ENCODE measurements around the gene RTN1.
A peak's percentile ranks its signal among the peaks of the same experiment; 100 is the strongest.
"Not testable (repeated sequence)": the region's sequence is repeated elsewhere in the genome, so short reads cannot be mapped to it uniquely, and the experiment has no call there.

RTN1 gene

GRCh38 chr14:59705866-59706265 lies 164.7 kb downstream of the RTN1 start:
- DNase-seq (ENCODE audit: low spot score): no peak

- DNase-seq (ENCODE audit: low spot score): no peak
Observed at GRCh38 chr14:59705245-59705644, 165.3 kb downstream of the RTN1 start.

GRCh38 chr14:59704054-59704645 lies 166.4 kb downstream of the RTN1 start:
- DNase-seq (ENCODE audit: low spot score): no peak

GRCh38 chr14:59699442-59699841 lies 171.1 kb downstream of the RTN1 start:
- DNase-seq (ENCODE audit: low spot score): no peak

GRCh38 chr14:59698793-59699192 lies 171.8 kb downstream of the RTN1 start:
- DNase-seq (ENCODE audit: low spot score): no peak

GRCh38 chr14:59695198-59695597 lies 175.4 kb downstream of the RTN1 start:
- no peak for DNase-seq (ENCODE audit: low spot score)

GRCh38 chr14:59691266-59691665 lies 179.3 kb downstream of the RTN1 start:
- DNase-seq (ENCODE audit: low spot score): no peak

GRCh38 chr14:59690426-59690825 lies 180.2 kb downstream of the RTN1 start:
- DNase-seq (ENCODE audit: low spot score): no peak

- DNase-seq (ENCODE audit: low spot score): peak; percentile 39
Observed at GRCh38 chr14:59688224-59689170, 182.1 kb downstream of the RTN1 start.

GRCh38 chr14:59687663-59688062 lies 182.9 kb downstream of the RTN1 start:
- DNase-seq (ENCODE audit: low spot score): no peak

- DNase-seq (ENCODE audit: low spot score): no peak
Observed at GRCh38 chr14:59679872-59680271, 190.7 kb downstream of the RTN1 start.

- no peak for DNase-seq (ENCODE audit: low spot score)
Observed at GRCh38 chr14:59678352-59678751, 192.2 kb downstream of the RTN1 start.

- DNase-seq (ENCODE audit: low spot score): no peak
Observed at GRCh38 chr14:59677771-59678231, 192.8 kb downstream of the RTN1 start.

GRCh38 chr14:59675394-59675793 lies 195.2 kb downstream of the RTN1 start:
- DNase-seq (ENCODE audit: low spot score): no peak

- DNase-seq (ENCODE audit: low spot score): no peak
Observed at GRCh38 chr14:59664741-59665140, 205.8 kb downstream of the RTN1 start.

- DNase-seq (ENCODE audit: low spot score): no peak
Observed at GRCh38 chr14:59657769-59658168, 212.8 kb downstream of the RTN1 start.

- DNase-seq (ENCODE audit: low spot score): no peak
Observed at GRCh38 chr14:59656473-59656872, 214.1 kb downstream of the RTN1 start.

- DNase-seq (ENCODE audit: low spot score): not testable (repeated sequence)
Observed at GRCh38 chr14:59654131-59654530, 216.4 kb downstream of the RTN1 start.

GRCh38 chr14:59646832-59647231 lies 223.7 kb downstream of the RTN1 start:
- not testable (repeated sequence) for DNase-seq (ENCODE audit: low spot score)

- DNase-seq (ENCODE audit: low spot score): no peak
Observed at GRCh38 chr14:59638885-59639284, 231.7 kb downstream of the RTN1 start.

- DNase-seq (ENCODE audit: low spot score): no peak
Observed at GRCh38 chr14:59634617-59635016, 236.0 kb downstream of the RTN1 start.

GRCh38 chr14:59633486-59633885 lies 237.1 kb downstream of the RTN1 start:
- DNase-seq (ENCODE audit: low spot score): no peak

GRCh38 chr14:59632381-59632780 lies 238.2 kb downstream of the RTN1 start:
- DNase-seq (ENCODE audit: low spot score): no peak

All from SK-N-DZ (cell line).